Left hindlimb (tissue), 1 donor: ENCODE results near the gene RBBP7.

Source experiments
- DNase-seq: peaks from one replicate; pipeline ENCODE4 v3.0.0-alpha.2; 2018

Gene RBBP7

GRCh38 chrX:16825264-16826035 is 44.7 kb downstream of the RBBP7 start:
- no peak for DNase-seq

- DNase-seq = no peak
Measured at GRCh38 chrX:16822723-16823122, 47.4 kb downstream of the RBBP7 start.

GRCh38 chrX:16819634-16820033 is 50.5 kb downstream of the RBBP7 start:
- no peak for DNase-seq

GRCh38 chrX:16814597-16814996 is 55.6 kb downstream of the RBBP7 start:
- DNase-seq = no peak

GRCh38 chrX:16807976-16808542 is 62.1 kb downstream of the RBBP7 start:
- no peak for DNase-seq

GRCh38 chrX:16807548-16807947 is 62.6 kb downstream of the RBBP7 start:
- DNase-seq = no peak

GRCh38 chrX:16804923-16805464 is 65.2 kb downstream of the RBBP7 start:
- DNase-seq = no peak

GRCh38 chrX:16797841-16798240 is 72.3 kb downstream of the RBBP7 start:
- DNase-seq = no peak

GRCh38 chrX:16797358-16797757 is 72.8 kb downstream of the RBBP7 start:
- no peak for DNase-seq

GRCh38 chrX:16796298-16796697 is 73.9 kb downstream of the RBBP7 start:
- no peak for DNase-seq
